ENCODE data around the gene STIMATE.

Gene STIMATE

GRCh38 chr3:52886049-52886730, 11.2 kb downstream of the STIMATE start:
- Histone ChIP-seq H3K27ac (no peak overlapping the region), H3K27me3 (ENCODE audit: control insufficient read depth, insufficient read depth, low read length) (no peaks in the 10 kb centered on the region)
- TF ChIP-seq, protein P1, sequence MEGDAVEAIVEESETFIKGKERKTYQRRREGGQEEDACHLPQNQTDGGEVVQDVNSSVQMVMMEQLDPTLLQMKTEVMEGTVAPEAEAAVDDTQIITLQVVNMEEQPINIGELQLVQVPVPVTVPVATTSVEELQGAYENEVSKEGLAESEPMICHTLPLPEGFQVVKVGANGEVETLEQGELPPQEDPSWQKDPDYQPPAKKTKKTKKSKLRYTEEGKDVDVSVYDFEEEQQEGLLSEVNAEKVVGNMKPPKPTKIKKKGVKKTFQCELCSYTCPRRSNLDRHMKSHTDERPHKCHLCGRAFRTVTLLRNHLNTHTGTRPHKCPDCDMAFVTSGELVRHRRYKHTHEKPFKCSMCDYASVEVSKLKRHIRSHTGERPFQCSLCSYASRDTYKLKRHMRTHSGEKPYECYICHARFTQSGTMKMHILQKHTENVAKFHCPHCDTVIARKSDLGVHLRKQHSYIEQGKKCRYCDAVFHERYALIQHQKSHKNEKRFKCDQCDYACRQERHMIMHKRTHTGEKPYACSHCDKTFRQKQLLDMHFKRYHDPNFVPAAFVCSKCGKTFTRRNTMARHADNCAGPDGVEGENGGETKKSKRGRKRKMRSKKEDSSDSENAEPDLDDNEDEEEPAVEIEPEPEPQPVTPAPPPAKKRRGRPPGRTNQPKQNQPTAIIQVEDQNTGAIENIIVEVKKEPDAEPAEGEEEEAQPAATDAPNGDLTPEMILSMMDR (IDR thresholded peaks at IDR 0.05), result no peak

DNA sequence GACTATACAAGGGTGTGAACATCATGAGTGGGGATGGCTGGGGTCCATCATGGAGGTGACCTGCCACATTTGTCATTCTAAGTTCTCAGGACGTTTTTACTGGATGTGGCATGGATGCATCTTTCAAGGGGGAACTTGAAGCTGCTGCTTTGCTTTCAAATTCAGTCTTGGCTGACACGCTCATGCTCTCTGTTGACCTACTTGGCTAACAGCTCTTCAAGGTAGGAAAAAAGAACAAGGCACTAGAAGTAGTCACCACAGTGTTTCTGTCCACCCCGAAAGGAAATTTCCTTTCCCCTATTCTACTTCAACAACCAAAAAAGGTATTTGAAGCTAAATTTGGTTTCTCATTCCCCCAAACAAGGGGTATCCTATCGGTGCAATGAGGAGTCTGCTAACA, 15.0 kb downstream of the STIMATE start:
- Histone ChIP-seq H2AFZ (no peak overlapping the region), H3K9me3 (ENCODE audit: control insufficient read depth, low read length) (no peaks in the 10 kb centered on the region), H3K4me2 (ENCODE audit: low read length) (no peak overlapping the region), H3K36me3 (ENCODE audit: control insufficient read depth, insufficient read depth, low read length) (no peaks in the 10 kb centered on the region), H3K4me1 (no peaks in the 10 kb centered on the region), H3K27ac (no peak overlapping the region), H3K4me3 (ENCODE audit: low read depth, low read length) (no peak overlapping the region), H3K9ac (no peak overlapping the region), H3K79me2 (peaks cover 13% of the 10 kb centered on the region), H3K27me3 (ENCODE audit: control insufficient read depth, insufficient read depth, low read length) (no peaks in the 10 kb centered on the region)
- TF ChIP-seq, protein P1 (IDR thresholded peaks at IDR 0.05), result no peak

More at GRCh38 chr3:52886049-52886730, 11.2 kb downstream of the STIMATE start:
- Histone ChIP-seq H3K4me3 (ENCODE audit: low read depth, low read length) (no peak overlapping the region), H3K4me1 (no peaks in the 10 kb centered on the region), H2AFZ (no peak overlapping the region), H3K9ac (no peak overlapping the region), H3K4me2 (ENCODE audit: low read length) (no peak overlapping the region), H3K9me3 (ENCODE audit: control insufficient read depth, low read length) (no peaks in the 10 kb centered on the region), H3K79me2 (peaks cover 11% of the 10 kb centered on the region), H3K36me3 (ENCODE audit: control insufficient read depth, insufficient read depth, low read length) (no peaks in the 10 kb centered on the region)

DNA sequence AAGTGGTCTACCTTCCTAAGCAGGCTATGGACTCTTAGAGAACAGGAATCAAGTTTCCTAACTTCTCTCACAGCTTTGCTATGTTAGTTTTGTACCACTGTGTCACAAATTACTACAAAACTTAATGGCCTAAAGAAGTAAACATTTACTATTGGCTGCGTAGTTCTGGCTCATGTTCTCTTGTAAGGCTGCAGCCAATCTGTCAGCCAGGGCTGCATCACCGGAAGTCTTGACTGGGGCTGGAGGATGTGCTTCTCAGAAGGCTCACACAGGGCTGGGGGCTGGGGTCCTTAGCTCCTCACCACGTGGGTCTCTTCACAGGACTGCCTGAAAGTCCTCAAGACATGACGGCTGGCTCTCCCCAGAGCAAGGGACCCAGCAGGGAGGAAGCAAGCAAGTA, 15.5 kb downstream of the STIMATE start:
- no peak overlapping the region for H3K9ac ChIP-seq
- no peaks in the 10 kb centered on the region for H3K36me3 ChIP-seq (ENCODE audit: control insufficient read depth, insufficient read depth, low read length)
- H3K79me2 ChIP-seq, result peaks cover 17% of the 10 kb centered on the region
- no peaks in the 10 kb centered on the region for H3K9me3 ChIP-seq (ENCODE audit: control insufficient read depth, low read length)
- no peak overlapping the region for H3K27ac ChIP-seq
- no peak overlapping the region for H3K4me3 ChIP-seq (ENCODE audit: low read depth, low read length)
- TF ChIP-seq, protein P1 (IDR thresholded peaks at IDR 0.05), result no peak
- H3K27me3 ChIP-seq (ENCODE audit: control insufficient read depth, insufficient read depth, low read length), result no peaks in the 10 kb centered on the region
- H3K4me2 ChIP-seq (ENCODE audit: low read length), result no peak overlapping the region
- no peak overlapping the region for H2AFZ ChIP-seq
- no peaks in the 10 kb centered on the region for H3K4me1 ChIP-seq

- Histone ChIP-seq H3K27ac (no peak overlapping the region), H3K79me2 (peaks cover 20% of the 10 kb centered on the region), H3K36me3 (ENCODE audit: control insufficient read depth, insufficient read depth, low read length) (no peaks in the 10 kb centered on the region), H2AFZ (no peak overlapping the region), H3K9ac (no peak overlapping the region), H3K9me3 (ENCODE audit: control insufficient read depth, low read length) (no peaks in the 10 kb centered on the region), H3K4me1 (no peaks in the 10 kb centered on the region), H3K4me2 (ENCODE audit: low read length) (no peak overlapping the region), H3K27me3 (ENCODE audit: control insufficient read depth, insufficient read depth, low read length) (no peaks in the 10 kb centered on the region), H3K4me3 (ENCODE audit: low read depth, low read length) (no peak overlapping the region)
- TF ChIP-seq, protein P1 (IDR thresholded peaks at IDR 0.05), result no peak
Measured at GRCh38 chr3:52880474-52880873, 16.9 kb downstream of the STIMATE start.

- Histone ChIP-seq H3K4me2 (ENCODE audit: low read length) (no peak overlapping the region), H3K79me2 (peaks cover 20% of the 10 kb centered on the region), H3K27ac (no peak overlapping the region), H3K36me3 (ENCODE audit: control insufficient read depth, insufficient read depth, low read length) (no peaks in the 10 kb centered on the region), H3K27me3 (ENCODE audit: control insufficient read depth, insufficient read depth, low read length) (no peaks in the 10 kb centered on the region), H3K4me3 (ENCODE audit: low read depth, low read length) (no peak overlapping the region), H3K9ac (no peak overlapping the region), H2AFZ (no peak overlapping the region), H3K9me3 (ENCODE audit: control insufficient read depth, low read length) (no peaks in the 10 kb centered on the region), H3K4me1 (no peaks in the 10 kb centered on the region)
- TF ChIP-seq, protein P1 (IDR thresholded peaks at IDR 0.05), result no peak
Measured at GRCh38 chr3:52880047-52880446, 17.3 kb downstream of the STIMATE start.

All from parathyroid adenoma (tissue), 2 donors.